ENCODE measurements around the gene SLC15A4. TPM values are rescaled to one million over a fixed set of nuclear protein-coding genes. Genes with fewer than 3 reads are reported as not detected.

Gene SLC15A4
- total RNA-seq, 1 experiment from 2014 or later = 29.1 TPM

GRCh38 chr12:128823216-128823915 lies 392 bp downstream of the SLC15A4 start:
- no peak for TF ChIP-seq REST (IDR thresholded peaks at IDR 0.05; ENCODE audit: insufficient read depth in 1 of 2, low read depth in 2 of 2, low read length in 1 of 2)
- no peak for TF ChIP-seq TCF7L2 (IDR thresholded peaks at IDR 0.05; ENCODE audit: low read depth, low read length)
- TF ChIP-seq POLR2AphosphoS5 (IDR thresholded peaks at IDR 0.05; ENCODE audit: low read depth, low read length) = no peak
- no peak for TF ChIP-seq SIN3A (IDR thresholded peaks at IDR 0.05; ENCODE audit: borderline replicate concordance, insufficient read depth, low read depth, low read length)
- TF ChIP-seq CTCF (IDR thresholded peaks at IDR 0.05) = no peak
- in situ Hi-C loops (cut with HindIII; ENCODE audit: low pct_unique_long_range_greater_than_20kb, low sequenced_read_pairs) (no loop called here), intact Hi-C loops (cut with micrococcal nuclease; ENCODE audit: unreplicated experiment) (no loop called here)
- Histone ChIP-seq H3K4me3 (ENCODE audit: low read depth in 2 of 2, low read length in 2 of 2) (peak overlapping the region; percentile 79 to 91), H3K27me3 (ENCODE audit: control insufficient read depth, insufficient read depth, low read length) (no peaks in the 10 kb centered on the region), H3K36me3 (ENCODE audit: control insufficient read depth, insufficient read depth, low read length) (peaks cover 6% of the 10 kb centered on the region; the same call in 1 of the 2 replicates), H3K27ac (ENCODE audit: low read length) (peak overlapping the region; percentile 75), H3K9me3 (ENCODE audit: control insufficient read depth, insufficient read depth, low read depth, low read length) (no peaks in the 10 kb centered on the region; the same call in 1 of the 2 replicates), H3K4me1 (ENCODE audit: control insufficient read depth, insufficient read depth, low read length) (peaks cover 17% of the 10 kb centered on the region)
- ATAC-seq (peak; percentile 70), DNase-seq (ENCODE audit: low read depth, low spot score) (no peak)
- ChIA-PET POLR2A (no interaction called here), CTCF (no interaction called here)
- no TSS peak for BruUV-seq (replicated peaks)

DNA sequence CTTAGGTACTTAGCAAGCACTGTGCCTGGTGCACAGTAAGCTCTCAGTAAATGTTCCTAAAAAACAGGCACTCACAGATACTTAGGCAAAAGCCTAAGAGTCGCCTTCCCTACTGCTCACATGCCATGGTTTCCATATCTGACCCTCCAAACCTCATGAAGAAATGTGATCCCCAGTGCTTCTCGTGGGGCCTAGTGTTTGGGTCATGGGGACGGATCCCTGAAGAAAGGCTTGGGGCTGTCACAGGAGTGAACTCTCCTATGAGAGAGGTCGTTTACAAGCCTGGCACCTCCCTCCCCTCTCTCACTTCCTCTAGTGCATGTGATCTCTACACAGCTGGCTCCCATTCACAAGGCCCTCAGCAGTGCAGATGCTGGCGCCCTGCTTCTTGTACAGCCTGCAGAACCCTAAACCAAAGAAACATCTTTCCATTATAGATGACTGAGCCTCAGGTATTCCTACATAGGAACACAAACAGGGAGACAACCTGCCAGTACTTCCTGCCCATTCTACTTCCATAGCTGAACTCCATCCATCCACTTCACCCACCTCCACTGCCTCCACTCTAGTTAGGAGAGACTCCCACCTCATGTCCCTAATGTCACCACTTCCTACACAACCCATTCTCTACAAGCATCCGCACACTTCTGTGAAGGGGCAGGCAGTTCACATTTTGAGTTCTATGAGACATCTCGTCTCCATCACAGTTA lies 2.9 kb downstream of the SLC15A4 start:
- Histone ChIP-seq H3K27ac (ENCODE audit: low read length) (no peak overlapping the region), H3K4me1 (ENCODE audit: control insufficient read depth, insufficient read depth, low read length) (peaks cover 28% of the 10 kb centered on the region), H3K36me3 (ENCODE audit: control insufficient read depth, insufficient read depth, low read length) (peaks cover 6% of the 10 kb centered on the region; the same call in 1 of the 2 replicates), H3K27me3 (ENCODE audit: control insufficient read depth, insufficient read depth, low read length) (no peaks in the 10 kb centered on the region), H3K9me3 (ENCODE audit: control insufficient read depth, insufficient read depth, low read depth, low read length) (no peaks in the 10 kb centered on the region), H3K4me3 (ENCODE audit: low read depth in 2 of 2, low read length in 2 of 2) (no peak overlapping the region)
- ChIA-PET POLR2A (no interaction called here), CTCF (no interaction called here)
- in situ Hi-C loops (cut with HindIII; ENCODE audit: low pct_unique_long_range_greater_than_20kb, low sequenced_read_pairs) (no loop called here), intact Hi-C loops (cut with micrococcal nuclease; ENCODE audit: unreplicated experiment) (no loop called here)
- no peak for TF ChIP-seq TCF7L2 (IDR thresholded peaks at IDR 0.05; ENCODE audit: low read depth, low read length)
- TF ChIP-seq POLR2AphosphoS5 (IDR thresholded peaks at IDR 0.05; ENCODE audit: low read depth, low read length) = no peak
- TF ChIP-seq SIN3A (IDR thresholded peaks at IDR 0.05; ENCODE audit: borderline replicate concordance, insufficient read depth, low read depth, low read length) = no peak
- TF ChIP-seq CTCF (IDR thresholded peaks at IDR 0.05) = no peak
- TF ChIP-seq REST (IDR thresholded peaks at IDR 0.05; ENCODE audit: insufficient read depth in 1 of 2, low read depth in 2 of 2, low read length in 1 of 2) = no peak
- no TSS peak for BruUV-seq (replicated peaks)
- DNase-seq (ENCODE audit: low read depth, low spot score) (no peak), ATAC-seq (no peak)

All from Panc1 (cell line).